Stimulated activated CD4-positive, alpha-beta T cell treated with anti-CD3 and anti-CD28 coated beads, Interleukin-12 subunit alpha, Interleukin-12 subunit beta, amount 100 ng/mL, for 4 hours (primary cell): Measurements from ENCODE around the gene PLEKHG4B.

Experiments used
- DNase-seq: peaks from one replicate; pipeline ENCODE4 v3.0.0-alpha.2; 2020

PLEKHG4B gene

GRCh38 chr5:136901-137300, 44.9 kb downstream of the PLEKHG4B start:
- DNase-seq: no peak

GRCh38 chr5:137741-138140, 45.8 kb downstream of the PLEKHG4B start:
- no peak for DNase-seq

- DNase-seq: no peak
Observed at GRCh38 chr5:138936-139335, 47.0 kb downstream of the PLEKHG4B start.

GRCh38 chr5:139579-140442, 47.8 kb downstream of the PLEKHG4B start:
- DNase-seq: no peak

GRCh38 chr5:140443-140829, 48.5 kb downstream of the PLEKHG4B start:
- DNase-seq: no peak

- DNase-seq: no peak
Observed at GRCh38 chr5:141211-141610, 49.2 kb downstream of the PLEKHG4B start.

- no peak for DNase-seq
Observed at GRCh38 chr5:141761-142160, 49.8 kb downstream of the PLEKHG4B start.

- DNase-seq: no peak
Observed at GRCh38 chr5:142246-142810, 50.4 kb downstream of the PLEKHG4B start.

GRCh38 chr5:143041-143440, 51.1 kb downstream of the PLEKHG4B start:
- no peak for DNase-seq

- no peak for DNase-seq
Observed at GRCh38 chr5:144941-145340, 53.0 kb downstream of the PLEKHG4B start.

- DNase-seq: no peak
Observed at GRCh38 chr5:145585-146323, 53.8 kb downstream of the PLEKHG4B start.

GRCh38 chr5:147751-148150, 55.8 kb downstream of the PLEKHG4B start:
- DNase-seq: no peak

GRCh38 chr5:149745-150485, 57.9 kb downstream of the PLEKHG4B start:
- no peak for DNase-seq

GRCh38 chr5:150746-151145, 58.8 kb downstream of the PLEKHG4B start:
- no peak for DNase-seq

GRCh38 chr5:152077-152476, 60.1 kb downstream of the PLEKHG4B start:
- no peak for DNase-seq

- no peak for DNase-seq
Observed at GRCh38 chr5:153256-153655, 61.3 kb downstream of the PLEKHG4B start.

- no peak for DNase-seq
Observed at GRCh38 chr5:154236-154635, 62.3 kb downstream of the PLEKHG4B start.

- no peak for DNase-seq
Observed at GRCh38 chr5:154826-155225, 62.9 kb downstream of the PLEKHG4B start.

GRCh38 chr5:155651-156410, 63.9 kb downstream of the PLEKHG4B start:
- DNase-seq: no peak

- DNase-seq: no peak
Observed at GRCh38 chr5:156411-157072, 64.6 kb downstream of the PLEKHG4B start.

- no peak for DNase-seq
Observed at GRCh38 chr5:157126-157715, 65.3 kb downstream of the PLEKHG4B start.
